Esophagus (tissue), 2 donors: ENCODE data around the gene CAMK2G. TPM values are rescaled to one million over a fixed set of nuclear protein-coding genes. Genes with fewer than 3 reads are reported as not detected.
"Not testable (repeated sequence)": the region's sequence is repeated elsewhere in the genome, so short reads cannot be mapped to it uniquely, and the experiment has no call there.

Experiments
- H3K27ac ChIP-seq, 2 donors: one replicate each; pipeline ENCODE4 v1.5.1; 2013; ENCODE audit warnings: low read depth in 2 of 2, mild to moderate bottlenecking in 2 of 2, inconsistent platforms in 1 of 2, low read length in 1 of 2, moderate library complexity in 1 of 2
- H3K27me3 ChIP-seq, 2 donors: one replicate each; pipeline ENCODE4 v1.6.1; 2013; ENCODE audit warnings: low read length in 2 of 2, control low read depth in 1 of 2, mild to moderate bottlenecking in 1 of 2; ENCODE audit not compliant: insufficient read depth in 2 of 2, control insufficient read depth in 1 of 2
- H3K36me3 ChIP-seq, 2 donors: one replicate each; pipeline ENCODE4 v1.6.1; 2013; ENCODE audit warnings: low read length in 1 of 2; ENCODE audit not compliant: control insufficient read depth in 2 of 2, insufficient read depth in 2 of 2
- H3K4me1 ChIP-seq, 2 donors: one replicate each; pipeline ENCODE4 v1.6.1; 2013; ENCODE audit warnings: low read length in 1 of 2; ENCODE audit not compliant: control insufficient read depth in 2 of 2, insufficient read depth in 2 of 2
- H3K4me3 ChIP-seq, 2 donors: one replicate each; pipeline ENCODE4 v1.5.1; 2013; ENCODE audit warnings: low read length in 2 of 2, mild to moderate bottlenecking in 2 of 2, low read depth in 1 of 2, moderate library complexity in 1 of 2
- H3K9me3 ChIP-seq, 2 donors: one replicate each; pipeline ENCODE4 v1.6.1; 2013; ENCODE audit warnings: mild to moderate bottlenecking in 2 of 2, low read depth in 1 of 2, low read length in 1 of 2, moderate library complexity in 1 of 2; ENCODE audit not compliant: control insufficient read depth in 2 of 2, insufficient read depth in 1 of 2
- WGBS, 2 donors: extraction: QIAGEN DNeasy Blood & Tissue Kit; methylation state at CpG; one replicate each; pipeline ENCODE4 v1.1.7; 2013; 5-methylcytosine and 5-hydroxymethylcytosine counted together
- polyA plus RNA-seq, 2 donors: library from polyadenylated mRNA; stranded (reverse); fragments of 200-250 nt; gene quantifications; one replicate each; pipeline ENCODE4 v1.2.3, GENCODE V29; 2013
- donor health status: healthy with polysubstance abuse.
- donor health status: Bipolar disorder and iron deficiency.

Gene CAMK2G
- polyA plus RNA-seq, 2 donors, result 16.1 to 25.3 TPM

DNA sequence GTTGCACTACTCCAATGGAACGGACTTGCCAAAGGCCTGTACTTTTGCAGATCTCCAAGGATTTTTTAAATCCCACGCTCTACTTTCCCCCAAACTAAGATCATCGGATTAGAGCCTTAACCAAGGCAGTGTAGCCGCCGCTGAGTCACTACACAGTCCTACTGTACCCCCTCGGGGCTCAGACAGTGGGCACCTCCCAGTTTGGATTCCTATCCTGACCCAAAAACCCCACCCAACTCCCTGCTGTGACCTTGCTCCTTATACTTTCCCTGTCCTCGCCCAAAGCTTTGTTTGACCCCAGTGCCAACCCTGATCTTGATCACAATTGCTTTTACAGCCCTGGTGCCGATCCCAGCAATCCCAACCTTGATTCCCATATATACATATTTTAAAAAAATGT is 19.1 kb upstream of the CAMK2G start:
- Histone ChIP-seq H3K4me1 (peaks cover 0 to 11% of the 10 kb centered on the region in 2 donors), H3K36me3 (no peaks in the 10 kb centered on the region), H3K4me3 (no peak overlapping the region), H3K27me3 (no peaks in the 10 kb centered on the region), H3K27ac (no peak overlapping the region), H3K9me3 (no peaks in the 10 kb centered on the region)
- 50 to 52% methylated on average over 8 of the region's 8 CpGs for WGBS, 2 donors

DNA sequence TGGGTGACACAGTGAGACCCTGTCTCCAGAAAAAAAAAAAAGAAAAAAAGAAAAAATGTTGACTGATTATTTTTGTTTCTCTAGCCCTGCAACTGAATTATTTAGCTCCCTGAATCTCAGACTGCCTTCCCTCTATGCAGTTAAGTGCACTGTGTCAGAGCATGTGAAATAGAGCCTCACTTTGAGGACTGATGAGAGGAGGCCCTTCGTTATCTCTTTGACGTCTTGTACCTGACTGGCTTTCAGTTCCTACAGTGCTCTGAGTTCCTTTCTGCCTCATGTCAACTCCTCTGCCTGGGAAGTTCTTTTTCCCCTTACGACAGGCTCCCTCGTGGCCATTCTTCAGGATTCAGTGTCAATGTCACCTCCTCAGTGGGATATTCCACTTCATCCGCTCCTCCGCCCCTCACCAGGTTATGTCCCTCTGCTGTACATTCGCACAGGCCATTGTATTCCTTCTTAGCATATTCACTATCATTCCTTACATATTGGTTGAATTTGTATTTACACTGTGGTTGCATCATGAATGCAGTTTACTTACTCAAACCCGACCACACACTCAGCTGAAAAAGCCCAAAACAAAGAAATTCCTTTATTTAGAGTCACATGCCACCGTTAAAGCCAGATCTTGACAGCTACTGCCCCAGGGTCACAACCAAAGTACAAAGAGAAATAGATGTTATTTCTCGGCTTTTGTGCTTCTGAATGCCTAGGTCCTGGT is 18.1 kb upstream of the CAMK2G start:
- no peak overlapping the region for H3K27ac ChIP-seq
- 73 to 78% methylated on average over 10 of the region's 10 CpGs for WGBS, 2 donors
- H3K27me3 ChIP-seq, result no peaks in the 10 kb centered on the region
- H3K36me3 ChIP-seq, result no peaks in the 10 kb centered on the region
- H3K9me3 ChIP-seq, result no peaks in the 10 kb centered on the region
- no peak overlapping the region for H3K4me3 ChIP-seq
- peaks cover under 1 to 17% of the 10 kb centered on the region in 2 donors for H3K4me1 ChIP-seq

DNA sequence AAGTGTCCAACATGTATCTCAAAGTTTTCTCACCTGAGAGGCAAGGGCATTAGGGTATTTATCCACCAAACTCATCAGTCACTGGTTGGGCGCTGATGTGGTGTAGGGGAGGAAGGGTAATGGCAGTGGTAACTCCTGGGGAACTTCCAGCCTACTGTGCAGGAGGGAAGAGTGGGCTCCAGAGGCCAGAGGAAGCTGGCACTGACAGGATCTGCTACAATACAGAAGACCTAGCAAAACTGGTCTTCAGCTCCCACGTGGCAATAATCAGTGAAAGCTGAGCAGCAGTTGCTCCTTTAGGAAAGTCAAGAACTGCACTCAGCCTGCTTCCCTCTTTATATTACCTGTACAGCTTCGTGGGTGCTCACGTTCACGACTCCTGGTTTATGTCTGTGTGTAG is 17.2 kb upstream of the CAMK2G start:
- H3K27ac ChIP-seq, result no peak overlapping the region
- H3K9me3 ChIP-seq, result no peaks in the 10 kb centered on the region
- H3K4me1 ChIP-seq, result peaks cover 4 to 17% of the 10 kb centered on the region in 2 donors
- no peaks in the 10 kb centered on the region for H3K27me3 ChIP-seq
- no peak overlapping the region for H3K4me3 ChIP-seq
- WGBS, 2 donors, result 70 to 75% methylated on average over 5 of the region's 5 CpGs
- H3K36me3 ChIP-seq, result no peaks in the 10 kb centered on the region

DNA sequence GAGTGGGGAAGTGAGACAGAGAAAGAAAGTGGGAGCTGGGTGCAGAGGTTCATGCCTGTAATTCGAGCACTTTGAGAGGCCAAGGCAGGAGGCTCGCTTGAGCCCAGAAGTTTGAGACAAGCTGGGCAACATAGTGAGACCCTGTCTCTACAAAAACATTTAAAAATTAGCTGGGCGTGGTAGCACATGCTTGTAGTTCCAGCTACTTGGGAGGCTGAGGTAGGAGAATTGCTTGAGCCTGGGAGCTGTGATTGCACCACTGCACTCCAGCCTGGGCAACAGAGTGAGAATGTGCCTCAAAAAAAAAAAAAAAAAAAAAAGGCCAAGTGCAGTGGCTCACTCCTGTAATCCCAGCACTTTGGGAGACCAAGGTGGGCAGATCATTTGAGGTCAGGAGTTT is 16.5 kb upstream of the CAMK2G start:
- H3K27me3 ChIP-seq, H3K36me3 ChIP-seq, H3K4me3 ChIP-seq, H3K9me3 ChIP-seq, H3K27ac ChIP-seq: not testable (repeated sequence)
- WGBS, 2 donors, result 63 to 80% methylated on average over 3 of the region's 3 CpGs
- peaks cover 4 to 17% of the 10 kb centered on the region in 2 donors for H3K4me1 ChIP-seq

DNA sequence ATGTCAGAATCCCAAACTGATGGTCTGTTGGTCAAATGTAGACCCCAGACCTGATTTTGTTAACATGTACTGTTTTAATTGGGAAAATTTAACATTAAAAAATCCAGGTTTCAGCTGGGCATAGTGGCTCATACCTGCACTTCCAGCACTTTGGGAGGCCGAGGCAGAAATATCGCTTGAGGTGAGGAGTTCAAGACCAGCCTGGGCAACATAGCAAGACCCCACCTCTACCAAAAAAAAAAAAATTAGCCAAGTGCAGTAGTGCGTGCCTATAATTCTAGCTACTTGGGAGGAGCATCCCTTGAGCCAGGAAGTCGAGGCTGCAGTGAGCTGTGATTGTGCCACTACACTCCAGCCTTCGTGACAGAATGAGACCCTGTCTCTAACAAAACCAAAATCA is 15.9 kb upstream of the CAMK2G start:
- H3K27ac ChIP-seq, result no peak overlapping the region
- no peak overlapping the region for H3K4me3 ChIP-seq
- no peaks in the 10 kb centered on the region for H3K9me3 ChIP-seq
- H3K27me3 ChIP-seq, result no peaks in the 10 kb centered on the region
- WGBS, 2 donors, result 92 to 93% methylated on average over 5 of the region's 5 CpGs
- peaks cover 4 to 17% of the 10 kb centered on the region in 2 donors for H3K4me1 ChIP-seq
- H3K36me3 ChIP-seq, result no peaks in the 10 kb centered on the region

GRCh38 chr10:73889416-73889815 is 15.1 kb upstream of the CAMK2G start:
- not testable (repeated sequence) for H3K36me3 ChIP-seq, H3K9me3 ChIP-seq, H3K27me3 ChIP-seq, H3K4me3 ChIP-seq
- Histone ChIP-seq H3K4me1 (peaks cover 4 to 15% of the 10 kb centered on the region in 2 donors), H3K27ac (peak overlapping the region; percentile 78 to 97)
- WGBS, 2 donors, result 41 to 52% methylated on average over 3 of the region's 3 CpGs

GRCh38 chr10:73889014-73889413 is 14.7 kb upstream of the CAMK2G start:
- Histone ChIP-seq H3K36me3 (no peaks in the 10 kb centered on the region), H3K4me3 (no peak overlapping the region), H3K27me3 (no peaks in the 10 kb centered on the region), H3K4me1 (peaks cover 4 to 15% of the 10 kb centered on the region in 2 donors), H3K27ac (peak overlapping the region; percentile 97 to 99), H3K9me3 (no peaks in the 10 kb centered on the region)
- 33 to 50% methylated on average over 7 of the region's 7 CpGs for WGBS, 2 donors

DNA sequence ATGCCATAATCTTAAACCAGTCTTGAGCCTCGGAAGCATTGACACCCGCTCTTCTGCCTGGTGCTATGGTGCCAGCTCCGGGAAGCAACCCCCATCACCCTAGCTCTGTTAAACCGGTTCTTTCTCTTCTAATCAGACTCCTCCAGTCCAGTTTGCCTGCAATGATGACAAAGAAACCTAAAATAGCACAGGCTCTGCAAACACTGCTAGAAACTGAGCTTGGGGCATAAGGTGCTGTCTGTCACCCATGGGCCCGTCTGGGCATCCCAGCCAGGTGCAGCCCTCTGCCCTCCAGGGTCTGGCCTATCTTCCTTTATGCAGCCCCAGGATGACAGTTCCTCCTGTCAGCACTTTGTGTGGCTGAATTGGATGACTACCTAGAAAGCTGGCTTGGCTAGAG is 14.2 kb upstream of the CAMK2G start:
- H3K27ac ChIP-seq, result peak overlapping the region; percentile 97 to 99
- H3K27me3 ChIP-seq, result no peaks in the 10 kb centered on the region
- H3K4me1 ChIP-seq, result peaks cover 4 to 15% of the 10 kb centered on the region in 2 donors
- H3K4me3 ChIP-seq, result no peak overlapping the region
- no peaks in the 10 kb centered on the region for H3K9me3 ChIP-seq
- no peaks in the 10 kb centered on the region for H3K36me3 ChIP-seq
- WGBS, 2 donors, result 45 to 48% methylated on average over 5 of the region's 5 CpGs

- Histone ChIP-seq H3K4me1 (peaks cover 4 to 11% of the 10 kb centered on the region in 2 donors), H3K27ac (peak overlapping the region; percentile 97 to 99), H3K27me3 (no peaks in the 10 kb centered on the region), H3K4me3 (no peak overlapping the region), H3K36me3 (no peaks in the 10 kb centered on the region), H3K9me3 (no peaks in the 10 kb centered on the region)
- 24 to 38% methylated on average over 12 of the region's 12 CpGs for WGBS, 2 donors
Observed at GRCh38 chr10:73887294-73888039, 13.1 kb upstream of the CAMK2G start.
